Measurements from ENCODE around the gene RPL31. TPM values are rescaled to one million over a fixed set of nuclear protein-coding genes. Genes with fewer than 3 reads are reported as not detected.

RPL31 gene
- total RNA-seq, 4 donors from 2014 or later: 638 to 2,401 (median 1,440) TPM

- H3K4me1 ChIP-seq: peaks cover 0 to 45% (median 29%) of the 10 kb centered on the region in 3 donors
- intact Hi-C loops (cut with DNase I): no loop called here
- H3K27me3 ChIP-seq: no peaks in the 10 kb centered on the region
- no peak for TF ChIP-seq POLR2A (IDR thresholded peaks at IDR 0.05)
- TF ChIP-seq CTCF (IDR thresholded peaks at IDR 0.05): no peak
- H3K27ac ChIP-seq: no peak overlapping the region
- peaks cover 25 to 81% (median 49%) of the 10 kb centered on the region in 3 donors for H3K36me3 ChIP-seq
- no peaks in the 10 kb centered on the region for H3K9me3 ChIP-seq
- DNase-seq: no peak
- WGBS, 2 donors: 65 to 72% methylated on average over 4 of the region's 4 CpGs
- H3K4me3 ChIP-seq: no peak overlapping the region
Measured at GRCh38 chr2:101006065-101006715, 4.1 kb downstream of the RPL31 start.

GRCh38 chr2:101007415-101008345 is 5.6 kb downstream of the RPL31 start:
- TF ChIP-seq CTCF (IDR thresholded peaks at IDR 0.05) (no peak), POLR2A (IDR thresholded peaks at IDR 0.05) (no peak)
- Histone ChIP-seq H3K4me1 (peaks cover 0 to 45% (median 25%) of the 10 kb centered on the region in 3 donors), H3K27ac (no peak overlapping the region), H3K4me3 (no peak overlapping the region), H3K27me3 (no peaks in the 10 kb centered on the region), H3K36me3 (peaks cover 25 to 87% (median 53%) of the 10 kb centered on the region in 3 donors), H3K9me3 (no peaks in the 10 kb centered on the region)
- DNase-seq: no peak
- 71 to 75% methylated on average over 10 to 11 of the region's 11 CpGs for WGBS, 2 donors
- intact Hi-C loops (cut with DNase I): no loop called here

- Histone ChIP-seq H3K27me3 (no peaks in the 10 kb centered on the region), H3K36me3 (peaks cover 6 to 79% (median 27%) of the 10 kb centered on the region in 3 donors), H3K27ac (no peak overlapping the region), H3K4me1 (peaks cover 0 to 13% (median 5%) of the 10 kb centered on the region in 3 donors), H3K9me3 (no peaks in the 10 kb centered on the region), H3K4me3 (no peak overlapping the region)
- WGBS, 2 donors: 76 to 88% methylated on average over 10 of the region's 10 CpGs
- TF ChIP-seq POLR2A (IDR thresholded peaks at IDR 0.05) (no peak), CTCF (IDR thresholded peaks at IDR 0.05) (no peak)
- DNase-seq: no peak
- intact Hi-C loops (cut with DNase I): loop anchor here (2.0 kb wide), 1 partner anchor 142 kb away; no protein-coding TSS in a partner anchor
Measured at GRCh38 chr2:101011152-101011551, 9.1 kb downstream of the RPL31 start.

GRCh38 chr2:101012054-101012705 is 10.1 kb downstream of the RPL31 start:
- Histone ChIP-seq H3K4me1 (peaks cover 0 to 10% (median 3%) of the 10 kb centered on the region in 3 donors), H3K4me3 (no peak overlapping the region), H3K36me3 (peaks cover 6 to 75% (median 23%) of the 10 kb centered on the region in 3 donors), H3K27ac (no peak overlapping the region), H3K27me3 (no peaks in the 10 kb centered on the region), H3K9me3 (no peaks in the 10 kb centered on the region)
- WGBS, 2 donors: 46 to 50% methylated on average over 8 of the region's 8 CpGs
- no peak for DNase-seq
- TF ChIP-seq POLR2A (IDR thresholded peaks at IDR 0.05) (no peak), CTCF (IDR thresholded peaks at IDR 0.05) (no peak)
- intact Hi-C loops (cut with DNase I): no loop called here
